ENCODE measurements around the gene NCAM1. TPM values are rescaled to one million over a fixed set of nuclear protein-coding genes. Genes with fewer than 3 reads are reported as not detected.

The NCAM1 gene
- polyA plus RNA-seq, 1 donor (not counting 4 experiments of a cell fraction or from before 2014, with no cell fraction given), result 0.04 TPM

- Histone ChIP-seq H3K9me3 (ENCODE audit: control insufficient read depth, low read depth, low read length) (no peaks in the 10 kb centered on the region), H3K27ac (ENCODE audit: control insufficient read depth, insufficient read depth, low read length) (no peak overlapping the region), H2AFZ (ENCODE audit: control insufficient read depth, low read length) (no peak overlapping the region), H3K4me1 (ENCODE audit: control insufficient read depth, extremely low read depth, insufficient read depth, low read length) (peaks cover 2% of the 10 kb centered on the region), H3K36me3 (ENCODE audit: control insufficient read depth in 2 of 2, extremely low read depth in 1 of 2, insufficient read depth in 2 of 2, low read length in 2 of 2) (peaks cover 18 to 20% of the 10 kb centered on the region in 2 experiments), H4K20me1 (ENCODE audit: control insufficient read depth, extremely low read depth, insufficient read depth, low read length) (no peaks in the 10 kb centered on the region), H3K9ac (ENCODE audit: control insufficient read depth, extremely low read depth, insufficient read depth, low read length) (no peak overlapping the region), H3K4me3 (ENCODE audit: control insufficient read depth in 2 of 3, extremely low read depth in 1 of 3, insufficient read depth in 2 of 3, low read depth in 1 of 3, low read length in 3 of 3) (no peak overlapping the region), H3K79me2 (ENCODE audit: control insufficient read depth, insufficient read depth, low read length) (no peaks in the 10 kb centered on the region), H3K27me3 (ENCODE audit: control insufficient read depth, extremely low read depth, insufficient read depth, low read length) (no peaks in the 10 kb centered on the region), H3K4me2 (ENCODE audit: control insufficient read depth, extremely low read depth, insufficient read depth, low read depth, low read length) (no peak overlapping the region), H3K9me1 (ENCODE audit: control insufficient read depth, extremely low read depth, insufficient read depth, low read length) (no peaks in the 10 kb centered on the region)
- DNase-seq (ENCODE audit: low read depth, low spot score) (no peak), FAIRE-seq (no peak)
- dilution Hi-C loops (cut with MboI; ENCODE audit: extremely low pct_ligation_motif_present, low sequenced_read_pairs), result no loop called here
- TF ChIP-seq EZH2 (IDR thresholded peaks at IDR 0.05; ENCODE audit: low read length), result no peak
- TF ChIP-seq CTCF (optimal IDR thresholded peaks at IDR 0.05 in 1 of 3, IDR thresholded peaks at IDR 0.05 in 1 of 3, conservative IDR thresholded peaks at IDR 0.05 in 1 of 3; ENCODE audit: extremely low read depth in 1 of 3, insufficient read depth in 2 of 3, low read length in 3 of 3), result no peak
These were observed 363.0 kb downstream of the NCAM1 start for GRCh38 chr11:113324250-113324649.

Small RNA genes lying within 50 kb of the gene (small RNA-seq; reads per million reads assigned to genes)
- 0 reads per million in 3 experiments for gene RNU7-187P (ENCODE audit: insufficient read length in 3 of 3, low read depth in 3 of 3, low replicate concordance in 1 of 3)
